TTC549 (cell line): Measurements from ENCODE around the gene CRPPA.
"Not testable (repeated sequence)": the region's sequence is repeated elsewhere in the genome, so short reads cannot be mapped to it uniquely, and the experiment has no call there.

Experiments used
- FAIRE-seq: peaks from 2 replicates; lab custom pipeline; 2012; peaks lifted over from hg19 to GRCh38; lab: Jason Lieb, UNC

Gene CRPPA

GRCh38 chr7:16421333-16422102, at the start of gene CRPPA:
CRPPA (minus strand) TSS chr7:16421538; CDS start chr7:16421322, 216 bp downstream.
- FAIRE-seq: no peak

GRCh38 chr7:16465469-16466361, 44.4 kb upstream of the CRPPA start, which contains the start of gene SOSTDC1:
SOSTDC1 (minus strand) TSS chr7:16465738; CDS start chr7:16465668, 70 bp downstream.
- FAIRE-seq: no peak

- no peak for FAIRE-seq
Measured at GRCh38 chr7:16463949-16464715, 42.8 kb upstream of the CRPPA start.

- FAIRE-seq: no peak
Measured at GRCh38 chr7:16463520-16463919, 42.2 kb upstream of the CRPPA start.

- FAIRE-seq: no peak
Measured at GRCh38 chr7:16462431-16462889, 41.1 kb upstream of the CRPPA start.

- no peak for FAIRE-seq
Measured at GRCh38 chr7:16460789-16461493, 39.6 kb upstream of the CRPPA start.

- not testable (repeated sequence) for FAIRE-seq
Measured at GRCh38 chr7:16456303-16456702, 35.0 kb upstream of the CRPPA start.

GRCh38 chr7:16455591-16455990, 34.3 kb upstream of the CRPPA start:
- no peak for FAIRE-seq

- FAIRE-seq: no peak
Measured at GRCh38 chr7:16450366-16450765, 29.0 kb upstream of the CRPPA start.

GRCh38 chr7:16447876-16448275, 26.5 kb upstream of the CRPPA start:
- FAIRE-seq: no peak

GRCh38 chr7:16446508-16446907, 25.2 kb upstream of the CRPPA start:
- FAIRE-seq: no peak

- FAIRE-seq: not testable (repeated sequence)
Measured at GRCh38 chr7:16443871-16444270, 22.5 kb upstream of the CRPPA start.

- no peak for FAIRE-seq
Measured at GRCh38 chr7:16438988-16439387, 17.6 kb upstream of the CRPPA start.

GRCh38 chr7:16436306-16436705, 15.0 kb upstream of the CRPPA start:
- FAIRE-seq: no peak

GRCh38 chr7:16433568-16434122, 12.3 kb upstream of the CRPPA start:
- FAIRE-seq: no peak

- no peak for FAIRE-seq
Measured at GRCh38 chr7:16432425-16432731, 11.0 kb upstream of the CRPPA start.

GRCh38 chr7:16431646-16432424, 10.5 kb upstream of the CRPPA start:
- no peak for FAIRE-seq

- FAIRE-seq: no peak
Measured at GRCh38 chr7:16430133-16430532, 8.8 kb upstream of the CRPPA start.

- FAIRE-seq: no peak
Measured at GRCh38 chr7:16428672-16429071, 7.3 kb upstream of the CRPPA start.

GRCh38 chr7:16428182-16428581, 6.8 kb upstream of the CRPPA start:
- FAIRE-seq: no peak

- no peak for FAIRE-seq
Measured at GRCh38 chr7:16423761-16424160, 2.4 kb upstream of the CRPPA start.
